ENCODE data around the gene E2F8.

DNA sequence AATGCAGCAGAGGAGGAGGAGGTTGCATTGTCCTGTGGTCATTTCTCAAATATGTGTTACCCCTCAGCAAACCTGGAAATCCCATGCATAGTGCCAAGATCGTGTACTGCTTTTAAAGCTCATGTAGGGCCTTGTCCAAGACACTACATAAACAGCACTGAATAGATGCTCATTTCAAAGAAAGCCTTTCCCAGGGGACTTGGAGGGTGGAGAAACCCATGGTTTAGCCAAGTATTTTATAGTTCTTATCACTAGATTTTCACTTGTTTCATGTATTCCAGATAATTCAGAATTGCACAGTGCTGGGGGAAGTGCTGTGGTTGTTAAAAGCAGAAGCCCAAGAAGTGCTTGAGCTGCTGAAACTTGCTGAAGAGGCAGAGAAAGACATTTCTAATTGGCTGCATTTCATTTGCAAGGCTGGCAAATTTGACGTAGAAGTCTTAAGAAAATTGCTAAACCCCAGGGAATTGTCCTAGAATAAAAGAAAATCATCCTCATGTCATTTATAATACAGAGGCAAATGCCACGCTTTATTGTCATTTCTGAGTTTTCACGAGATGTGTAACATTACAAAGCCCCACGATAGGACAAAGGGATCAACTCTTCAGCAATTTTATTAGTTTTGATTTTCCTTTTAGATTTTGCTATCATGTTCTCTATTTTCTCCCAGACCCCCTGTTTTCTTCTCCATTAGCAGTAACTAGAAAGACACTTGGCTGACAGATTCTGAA lies 59.0 kb downstream of the E2F8 start:
- TF ChIP-seq CTCF (IDR thresholded peaks at IDR 0.05; ENCODE audit: low read depth, low read length, poor library complexity, severe bottlenecking) (no peak), EZH2phosphoT487 (IDR thresholded peaks at IDR 0.05; ENCODE audit: borderline replicate concordance, low read length) (no peak)
